Urothelium cell line (cell line): Measurements from ENCODE around the gene VEZF1.
A peak's percentile ranks its signal among the peaks of the same experiment; 100 is the strongest.
"Not testable (repeated sequence)": the region's sequence is repeated elsewhere in the genome, so short reads cannot be mapped to it uniquely, and the experiment has no call there.

Source experiments
- DNase-seq: peaks from one replicate; pipeline ENCODE4 v3.0.0; 2011; ENCODE audit warnings: low spot score, mixed read lengths
- FAIRE-seq: peaks from 2 replicates; lab custom pipeline; 2011; peaks lifted over from hg19 to GRCh38; lab: Jason Lieb, UNC

VEZF1 gene

GRCh38 chr17:57976594-57976993 is 11.5 kb downstream of the VEZF1 start:
- FAIRE-seq (no peak), DNase-seq (no peak)

- no peak for FAIRE-seq
- no peak for DNase-seq
Measured at GRCh38 chr17:57975044-57975443, 13.0 kb downstream of the VEZF1 start.

- FAIRE-seq, result peak; percentile 46
- not testable (repeated sequence) for DNase-seq
Measured at GRCh38 chr17:57974053-57974824, 13.8 kb downstream of the VEZF1 start.

GRCh38 chr17:57972151-57972550 is 15.9 kb downstream of the VEZF1 start:
- no peak for FAIRE-seq
- no peak for DNase-seq

GRCh38 chr17:57971572-57971971 is 16.5 kb downstream of the VEZF1 start:
- DNase-seq (no peak), FAIRE-seq (no peak)

- DNase-seq (no peak), FAIRE-seq (no peak)
Measured at GRCh38 chr17:57970710-57971109, 17.3 kb downstream of the VEZF1 start.

GRCh38 chr17:57968456-57968855 is 19.6 kb downstream of the VEZF1 start:
- DNase-seq (no peak), FAIRE-seq (no peak)

GRCh38 chr17:57966875-57967274 is 21.2 kb downstream of the VEZF1 start:
- FAIRE-seq, result no peak

GRCh38 chr17:57966246-57966645 is 21.8 kb downstream of the VEZF1 start:
- DNase-seq (no peak), FAIRE-seq (no peak)

More at GRCh38 chr17:57966875-57967274, 21.2 kb downstream of the VEZF1 start:
- DNase-seq, result no peak

- no peak for FAIRE-seq
- no peak for DNase-seq
Measured at GRCh38 chr17:57965521-57966160, 22.4 kb downstream of the VEZF1 start.

GRCh38 chr17:57963149-57963511 is 24.9 kb downstream of the VEZF1 start:
- DNase-seq (no peak), FAIRE-seq (no peak)

GRCh38 chr17:57962279-57963148 is 25.5 kb downstream of the VEZF1 start:
- no peak for FAIRE-seq
- no peak for DNase-seq

GRCh38 chr17:57959929-57960328 is 28.1 kb downstream of the VEZF1 start:
- no peak for FAIRE-seq
- no peak for DNase-seq

GRCh38 chr17:57958391-57958790 is 29.7 kb downstream of the VEZF1 start:
- not testable (repeated sequence) for FAIRE-seq, DNase-seq

- FAIRE-seq (no peak), DNase-seq (no peak)
Measured at GRCh38 chr17:57957886-57958285, 30.2 kb downstream of the VEZF1 start.

GRCh38 chr17:57957120-57957850 is 30.8 kb downstream of the VEZF1 start:
- FAIRE-seq (no peak), DNase-seq (no peak)

GRCh38 chr17:57956291-57957119 is 31.5 kb downstream of the VEZF1 start:
- FAIRE-seq (no peak), DNase-seq (no peak)

- peak; percentile 93 for FAIRE-seq
- DNase-seq, result peak; percentile 95
Measured at GRCh38 chr17:57955183-57955931, 32.7 kb downstream of the VEZF1 start, which contains the start of gene CUEDC1. CUEDC1 (minus strand) TSS chr17:57955412; CDS start chr17:57885564, 69,848 bp downstream.
